Breast epithelium (tissue), 4 donors: ENCODE measurements around the gene DUS1L. TPM values are rescaled to one million over a fixed set of nuclear protein-coding genes. Genes with fewer than 3 reads are reported as not detected.

ENCODE experiments used
- DNase-seq, 2 donors: peaks; one replicate each; pipeline ENCODE4 v3.0.0-alpha.2; 2019; ENCODE audit warnings: low spot score in 2 of 2
- H3K27ac ChIP-seq, 2 donors: fragments of 200-600 bp; sonication (generic) in 1 of 2; one replicate each; pipeline ENCODE4 v1.5.1; 2016 to 2019; ENCODE audit warnings: mild to moderate bottlenecking in 1 of 2
- H3K27me3 ChIP-seq, 2 donors: fragments of 200-600 bp; sonication (generic) in 1 of 2; one replicate each; pipeline versions ENCODE4 v1.5.1 to v1.6.0; 2017 to 2019; ENCODE audit warnings: control low read depth in 1 of 2, mild to moderate bottlenecking in 1 of 2
- H3K36me3 ChIP-seq: fragments of 200-600 bp; one replicate; pipeline ENCODE4 v1.5.1; 2019
- H3K4me1 ChIP-seq, 2 donors: fragments of 200-600 bp; sonication (generic); one replicate each; pipeline ENCODE4 v1.5.1; 2016 to 2019; ENCODE audit warnings: control low read depth in 1 of 2
- H3K4me3 ChIP-seq, 3 donors: fragments of 200-600 bp; sonication (generic); 1 replicate in 2 of 3; 2 replicates in 1 of 3; pipeline ENCODE4 v1.5.1; 2016 to 2019; ENCODE audit warnings: mild to moderate bottlenecking in 3 of 3, moderate library complexity in 2 of 3
- H3K9me3 ChIP-seq, 2 donors: fragments of 200-600 bp; sonication (generic) in 1 of 2; one replicate each; pipeline ENCODE4 v1.5.1; 2016 to 2019; ENCODE audit warnings: control low read depth in 1 of 2
- CTCF ChIP-seq, 3 donors: fragments of 450-650 bp; IDR thresholded peaks; one replicate each; pipeline ENCODE4 v1.5.1; 2016 to 2017; ENCODE audit warnings: antibody characterized with exemption in 3 of 3, mild to moderate bottlenecking in 3 of 3, moderate library complexity in 3 of 3
- POLR2A ChIP-seq: fragments of 450-650 bp; IDR thresholded peaks from one replicate; pipeline ENCODE4 v1.6.1; 2016; ENCODE audit warnings: antibody characterized with exemption, mild to moderate bottlenecking, moderate library complexity
- POLR2AphosphoS5 ChIP-seq, 3 donors: sonication (generic); formaldehyde crosslinking; IDR thresholded peaks; one replicate each; pipeline ENCODE4 v1.6.1; 2017; ENCODE audit warnings: antibody characterized with exemption in 3 of 3
- intact Hi-C: fragments of 100-400 bp; cut with DNase I; formaldehyde crosslinking; loops from one replicate; pipeline ENCODE4 v1.15.1; 2023; ENCODE audit warnings: low total_unique reads
- total RNA-seq, 3 donors: library from RNA; depleted of rRNA; stranded (reverse); fragments of >200 nt; gene quantifications; one replicate each; pipeline ENCODE4 v1.1.0, GENCODE V29; 2016

DUS1L gene
- total RNA-seq, 3 donors from 2014 or later = 55.0 to 96.4 (median 82.0) TPM

- Histone ChIP-seq H3K27ac (peak overlapping the region; percentile 87 to 99), H3K4me3 (peak overlapping the region; percentile 58 to 96 (median 63)), H3K9me3 (no peaks in the 10 kb centered on the region), H3K27me3 (no peaks in the 10 kb centered on the region), H3K36me3 (no peaks in the 10 kb centered on the region), H3K4me1 (peaks cover 8 to 10% of the 10 kb centered on the region in 2 donors)
- TF ChIP-seq POLR2AphosphoS5 (IDR thresholded peaks at IDR 0.05) (no peak), POLR2A (no peak)
- DNase-seq = no peak
- intact Hi-C loops = loop anchor here (10.0 kb wide), 1 partner anchor 48 kb away; no protein-coding TSS in a partner anchor
Observed at GRCh38 chr17:82036634-82037091, 28.9 kb downstream of the DUS1L start.

- no peaks in the 10 kb centered on the region for H3K9me3 ChIP-seq
- H3K27me3 ChIP-seq = no peaks in the 10 kb centered on the region
- no peak for DNase-seq
- TF ChIP-seq CTCF (IDR thresholded peaks at IDR 0.05) = no peak
- no peak for TF ChIP-seq POLR2A
- no peak for TF ChIP-seq POLR2AphosphoS5 (IDR thresholded peaks at IDR 0.05)
- intact Hi-C loops = loop anchor here (10.0 kb wide), 1 partner anchor 49 kb away; no protein-coding TSS in a partner anchor
- H3K4me1 ChIP-seq = peaks cover 8 to 10% of the 10 kb centered on the region in 2 donors
- peak overlapping the region; percentile 58 to 96 (median 63) for H3K4me3 ChIP-seq
- H3K36me3 ChIP-seq = no peaks in the 10 kb centered on the region
- peak overlapping the region; percentile 87 to 99 for H3K27ac ChIP-seq
Observed at GRCh38 chr17:82035956-82036633, 29.5 kb downstream of the DUS1L start.

GRCh38 chr17:82035488-82035887 is 30.1 kb downstream of the DUS1L start:
- no peak for DNase-seq
- TF ChIP-seq CTCF (IDR thresholded peaks at IDR 0.05) (no peak), POLR2A (no peak), POLR2AphosphoS5 (IDR thresholded peaks at IDR 0.05) (no peak)
- Histone ChIP-seq H3K27ac (no peak overlapping the region), H3K4me3 (no peak overlapping the region), H3K9me3 (no peaks in the 10 kb centered on the region), H3K36me3 (no peaks in the 10 kb centered on the region), H3K27me3 (no peaks in the 10 kb centered on the region), H3K4me1 (peaks cover 8 to 10% of the 10 kb centered on the region in 2 donors)
- intact Hi-C loops = loop anchor here (10.0 kb wide), 1 partner anchor 49 kb away; no protein-coding TSS in a partner anchor

GRCh38 chr17:82034371-82035011 is 31.1 kb downstream of the DUS1L start:
- no peaks in the 10 kb centered on the region for H3K9me3 ChIP-seq
- no peaks in the 10 kb centered on the region for H3K36me3 ChIP-seq
- H3K27me3 ChIP-seq = no peaks in the 10 kb centered on the region
- no peak for TF ChIP-seq CTCF (IDR thresholded peaks at IDR 0.05)
- no peak for TF ChIP-seq POLR2A
- no peak for TF ChIP-seq POLR2AphosphoS5 (IDR thresholded peaks at IDR 0.05)
- intact Hi-C loops = loop anchor here (5.0 to 10.0 kb wide), 2 partner anchors 50 to 118 kb away; no protein-coding TSS in a partner anchor
- no peak for DNase-seq
- H3K4me1 ChIP-seq = peaks cover 12 to 15% of the 10 kb centered on the region in 2 donors
- peak overlapping the region in 1 of 2 donors; percentile 21 for H3K27ac ChIP-seq
- no peak overlapping the region for H3K4me3 ChIP-seq

- intact Hi-C loops = loop anchor here (5.0 to 10.0 kb wide), 2 partner anchors 51 to 119 kb away; no protein-coding TSS in a partner anchor
- TF ChIP-seq POLR2A = no peak
- no peak for TF ChIP-seq CTCF (IDR thresholded peaks at IDR 0.05)
- TF ChIP-seq POLR2AphosphoS5 (IDR thresholded peaks at IDR 0.05) = no peak
- H3K9me3 ChIP-seq = no peaks in the 10 kb centered on the region
- H3K27me3 ChIP-seq = no peaks in the 10 kb centered on the region
- no peak for DNase-seq
- no peaks in the 10 kb centered on the region for H3K36me3 ChIP-seq
- no peak overlapping the region for H3K4me3 ChIP-seq
- H3K4me1 ChIP-seq = peaks cover 12 to 15% of the 10 kb centered on the region in 2 donors
- no peak overlapping the region for H3K27ac ChIP-seq
Observed at GRCh38 chr17:82033359-82034085, 32.1 kb downstream of the DUS1L start.
